Measurements from ENCODE around the gene RPS6KC1. TPM values are rescaled to one million over a fixed set of nuclear protein-coding genes. Genes with fewer than 3 reads are reported as not detected.
"Not testable (repeated sequence)": the region's sequence is repeated elsewhere in the genome, so short reads cannot be mapped to it uniquely, and the experiment has no call there.

RPS6KC1 gene
- total RNA-seq, 2 experiments from 2014 or later = 9.8 to 12.8 TPM

DNA sequence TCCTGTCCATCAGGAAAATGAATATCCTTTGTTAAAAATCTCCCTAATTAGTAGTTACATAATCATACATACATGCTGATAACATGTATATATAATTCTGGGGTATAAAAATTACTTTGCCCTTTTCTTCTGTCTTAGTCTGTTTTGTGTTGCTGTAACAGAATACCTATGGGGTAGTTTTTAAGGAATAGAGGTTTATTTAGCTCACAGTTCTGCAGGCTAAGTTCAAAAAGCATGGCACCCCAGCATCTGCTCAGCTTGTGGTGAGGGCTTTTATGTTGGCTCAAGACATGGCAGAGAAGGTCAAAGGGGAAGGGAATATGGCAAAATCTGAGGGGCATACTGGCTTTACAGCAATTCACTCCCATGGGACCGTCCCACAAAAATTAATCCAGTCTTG is 16.3 kb upstream of the RPS6KC1 start:
- CTCF ChIA-PET = interaction anchor here (0.6 kb wide), 1 partner anchor 36 kb away, joined by 4 read pairs; no protein-coding TSS in a partner anchor
- no peak overlapping the region for H3K27ac Mint-ChIP-seq
- no peaks in the 10 kb centered on the region for H3K9me3 Mint-ChIP-seq
- no peak for DNase-seq
- no peak overlapping the region for H3K4me3 Mint-ChIP-seq
- POLR2A ChIA-PET = no interaction called here
- no peaks in the 10 kb centered on the region for H3K4me1 Mint-ChIP-seq
- no peaks in the 10 kb centered on the region for H3K36me3 Mint-ChIP-seq (ENCODE audit: low read depth)
- H3K27me3 Mint-ChIP-seq = peaks cover 49% of the 10 kb centered on the region

DNA sequence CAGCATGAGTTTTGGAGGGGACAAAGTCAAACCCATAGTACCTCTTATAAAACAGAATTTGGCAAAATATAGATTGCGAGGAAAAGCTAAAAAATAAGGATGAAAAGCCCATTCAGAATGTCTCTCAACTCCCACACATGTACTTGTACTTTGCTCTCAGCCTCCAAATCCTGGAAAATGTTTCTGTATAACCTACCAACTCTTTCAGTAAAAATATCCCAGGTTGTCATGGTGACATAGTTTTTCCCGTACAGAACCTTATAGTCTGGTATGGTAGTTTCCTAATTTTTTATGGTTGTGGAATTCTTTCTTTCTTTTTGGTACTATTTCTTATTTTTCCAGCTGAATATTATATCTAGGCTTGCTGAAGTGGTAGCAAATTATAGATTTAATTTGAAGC is 15.5 kb upstream of the RPS6KC1 start:
- Mint-ChIP-seq H3K4me1 (no peaks in the 10 kb centered on the region), H3K9me3 (no peaks in the 10 kb centered on the region), H3K27ac (no peak overlapping the region), H3K36me3 (ENCODE audit: low read depth) (no peaks in the 10 kb centered on the region), H3K27me3 (peaks cover 44% of the 10 kb centered on the region), H3K4me3 (no peak overlapping the region)
- CTCF ChIA-PET = interaction anchor here (0.6 to 1.6 kb wide), 3 partner anchors 11 to 50 kb away, joined by 3 to 4 read pairs (median 4); no protein-coding TSS in a partner anchor
- no peak for DNase-seq
- POLR2A ChIA-PET = no interaction called here

DNA sequence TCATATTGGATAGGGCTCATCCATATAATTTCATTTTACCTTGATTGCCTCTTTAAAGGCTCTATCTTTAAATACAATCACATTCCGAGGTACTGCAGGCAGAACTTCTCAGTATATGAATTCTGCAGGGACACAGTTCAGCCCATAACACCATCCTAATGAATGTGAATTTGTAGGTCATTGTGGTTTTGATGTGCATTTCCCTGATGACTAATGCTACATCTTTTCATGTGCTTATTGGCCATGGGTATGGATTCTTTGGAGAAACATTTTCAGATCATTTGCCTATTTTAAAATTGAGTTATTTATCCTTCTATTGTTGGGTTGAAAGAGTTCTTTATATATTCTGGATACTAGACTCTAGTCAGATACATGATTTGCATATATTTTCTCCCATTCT is 9.6 kb upstream of the RPS6KC1 start:
- CTCF ChIA-PET = no interaction called here
- no peak for DNase-seq

DNA sequence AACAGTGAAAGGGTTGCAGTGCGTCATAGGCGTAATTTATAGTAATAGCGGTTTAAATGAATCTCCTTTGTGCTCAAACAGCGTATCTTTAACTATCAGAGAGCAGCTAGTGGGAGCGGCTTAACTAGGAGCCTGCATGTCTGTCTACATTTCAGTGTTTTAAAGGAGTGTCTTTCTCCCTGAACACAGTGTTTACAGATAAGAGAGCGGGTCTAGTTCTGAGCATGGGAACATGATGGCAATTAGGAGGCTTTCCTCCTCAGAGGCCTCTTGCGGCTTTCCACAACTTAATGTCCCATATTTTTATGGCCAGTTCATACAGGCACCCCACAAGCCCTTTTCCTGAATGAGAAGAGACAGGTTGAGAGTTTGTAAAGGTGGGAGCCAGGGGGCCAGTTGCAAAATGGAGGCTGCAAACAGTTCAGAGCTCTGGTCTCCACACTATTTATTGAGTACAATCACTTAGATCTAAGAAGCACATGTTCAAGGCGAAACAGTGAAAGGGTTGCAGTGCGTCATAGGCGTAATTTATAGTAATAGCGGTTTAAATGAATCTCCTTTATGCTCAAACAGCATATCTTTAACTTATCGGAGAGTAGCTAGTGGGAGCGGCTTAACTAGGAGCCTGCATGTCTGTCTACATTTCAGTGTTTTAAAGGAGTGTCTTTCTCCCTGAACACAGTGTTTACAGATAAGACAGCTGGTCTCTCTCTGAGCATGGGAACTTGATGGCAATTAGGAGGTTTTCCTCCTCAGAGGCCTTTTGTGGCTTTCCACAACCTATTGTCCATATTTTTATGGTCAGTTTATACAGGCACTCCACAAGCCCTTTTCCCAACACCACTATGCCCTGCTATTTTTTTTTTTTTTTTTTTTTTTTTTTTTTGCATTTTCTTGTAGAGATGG is 5.5 kb upstream of the RPS6KC1 start:
- peaks cover 15% of the 10 kb centered on the region for H3K4me1 Mint-ChIP-seq
- H3K27ac Mint-ChIP-seq; H3K36me3 Mint-ChIP-seq (ENCODE audit: low read depth); H3K27me3 Mint-ChIP-seq; DNase-seq; H3K4me3 Mint-ChIP-seq; POLR2A ChIA-PET; H3K9me3 Mint-ChIP-seq: not testable (repeated sequence)
- CTCF ChIA-PET = interaction anchor here (1.3 to 1.5 kb wide), 2 partner anchors 9 to 11 kb away, joined by 3 to 4 read pairs; no protein-coding TSS in a partner anchor

More for the DNA sequence above, 9.6 kb upstream of the RPS6KC1 start:
- Mint-ChIP-seq H3K27me3 (peaks cover 15% of the 10 kb centered on the region), H3K27ac (no peak overlapping the region), H3K36me3 (ENCODE audit: low read depth) (no peaks in the 10 kb centered on the region), H3K9me3 (no peaks in the 10 kb centered on the region), H3K4me1 (peaks cover 9% of the 10 kb centered on the region), H3K4me3 (no peak overlapping the region)
- POLR2A ChIA-PET = no interaction called here

DNA sequence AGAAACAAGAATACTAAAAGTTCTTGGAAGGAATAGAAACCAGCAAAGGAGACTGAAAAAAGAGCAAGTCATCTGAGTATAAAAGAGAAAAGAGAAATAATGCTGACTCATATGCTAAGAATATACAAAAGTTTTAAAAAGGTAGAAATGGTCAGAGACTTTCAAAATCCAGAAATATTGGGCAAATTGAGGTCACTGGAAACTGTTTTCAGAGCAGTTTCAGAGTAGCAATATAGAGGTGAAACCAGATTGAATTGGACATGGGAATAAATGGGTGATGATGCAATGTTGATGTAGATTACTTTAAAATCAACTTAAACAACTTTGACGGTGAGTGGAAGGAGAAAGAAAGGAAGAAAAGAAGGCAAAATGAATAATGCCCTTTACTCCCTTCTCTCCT is 1.8 kb upstream of the RPS6KC1 start:
- DNase-seq = no peak
- Mint-ChIP-seq H3K27ac (no peak overlapping the region), H3K36me3 (ENCODE audit: low read depth) (peaks cover 11% of the 10 kb centered on the region), H3K9me3 (peaks cover 11% of the 10 kb centered on the region), H3K4me3 (no peak overlapping the region), H3K27me3 (peaks cover 5% of the 10 kb centered on the region), H3K4me1 (peaks cover 24% of the 10 kb centered on the region)
- POLR2A ChIA-PET = no interaction called here
- CTCF ChIA-PET = no interaction called here

DNA sequence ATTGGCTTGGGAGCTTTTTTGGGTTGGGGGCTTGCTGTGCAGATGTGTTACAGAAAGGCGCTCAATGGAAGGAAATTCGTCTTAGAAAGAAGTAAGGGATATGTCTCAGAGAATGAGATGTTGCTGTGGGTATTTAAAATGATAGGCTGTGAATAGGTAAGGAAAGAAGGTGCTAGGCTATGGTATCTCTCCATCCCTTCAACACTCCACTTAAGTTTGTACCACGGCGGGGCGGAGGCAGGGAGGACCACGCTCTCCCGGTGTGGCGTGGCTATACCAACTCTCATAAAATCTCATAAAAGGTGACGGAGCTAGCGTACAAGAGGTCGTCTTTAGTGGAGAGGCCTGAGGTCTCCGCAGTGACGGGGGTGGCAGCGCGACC is 305 bp upstream of the RPS6KC1 start:
- peaks cover 14% of the 10 kb centered on the region for H3K36me3 Mint-ChIP-seq (ENCODE audit: low read depth)
- peaks cover 28% of the 10 kb centered on the region for H3K4me1 Mint-ChIP-seq
- H3K27me3 Mint-ChIP-seq = peaks cover 5% of the 10 kb centered on the region
- POLR2A ChIA-PET = no interaction called here
- H3K27ac Mint-ChIP-seq = peak overlapping the region; percentile 93
- no peak for DNase-seq
- peak overlapping the region; percentile 86 for H3K4me3 Mint-ChIP-seq
- H3K9me3 Mint-ChIP-seq = peaks cover 11% of the 10 kb centered on the region
- CTCF ChIA-PET = interaction anchor here (0.9 to 1.4 kb wide), 3 partner anchors 11 to 32 kb away, joined by 3 read pairs; no protein-coding TSS in a partner anchor

DNA sequence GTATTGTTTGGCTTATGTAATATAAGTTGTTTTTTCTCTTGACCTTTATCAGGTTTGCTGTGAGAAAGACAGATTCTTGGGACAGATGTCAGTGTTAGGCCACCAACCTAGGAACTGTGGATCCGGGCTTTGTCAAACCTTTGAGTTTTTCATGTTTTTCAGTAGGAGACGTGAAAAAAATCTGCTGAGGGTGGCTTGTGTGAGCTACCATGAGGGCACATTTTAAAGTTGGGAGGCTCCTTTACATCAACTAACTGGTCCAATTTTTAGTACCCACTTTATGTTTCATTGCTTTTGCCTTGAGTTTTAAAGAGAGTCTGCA is 801 bp downstream of the RPS6KC1 start:
- Mint-ChIP-seq H3K4me1 (peaks cover 28% of the 10 kb centered on the region), H3K27ac (peak overlapping the region; percentile 93), H3K4me3 (peak overlapping the region; percentile 86), H3K9me3 (peaks cover 11% of the 10 kb centered on the region), H3K36me3 (ENCODE audit: low read depth) (peaks cover 16% of the 10 kb centered on the region), H3K27me3 (peaks cover 5% of the 10 kb centered on the region)
- ChIA-PET CTCF (no interaction called here), POLR2A (no interaction called here)
- no peak for DNase-seq

DNA sequence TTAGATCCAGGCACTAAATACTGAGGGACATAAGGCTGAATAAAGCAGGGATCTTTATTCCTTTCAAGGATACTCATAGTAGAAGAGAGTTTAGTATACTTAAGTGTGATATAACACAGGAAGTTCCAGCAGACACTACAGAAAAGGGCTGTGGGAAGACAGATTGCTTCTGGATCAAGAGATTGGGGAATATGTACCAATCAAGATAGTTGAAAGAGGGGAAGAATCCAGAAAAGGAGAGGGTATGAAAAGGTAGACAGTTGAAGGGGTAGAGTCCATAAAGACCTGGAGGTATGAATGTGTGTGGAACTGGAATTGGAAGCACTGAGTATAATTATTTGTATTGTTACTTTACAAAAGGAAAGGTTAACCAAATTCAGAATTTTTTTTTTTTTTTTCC is 2.4 kb downstream of the RPS6KC1 start:
- CTCF ChIA-PET = no interaction called here
- no peak for DNase-seq
- peaks cover 16% of the 10 kb centered on the region for H3K36me3 Mint-ChIP-seq (ENCODE audit: low read depth)
- peaks cover 5% of the 10 kb centered on the region for H3K27me3 Mint-ChIP-seq
- H3K27ac Mint-ChIP-seq = no peak overlapping the region
- POLR2A ChIA-PET = no interaction called here
- H3K4me1 Mint-ChIP-seq = peaks cover 28% of the 10 kb centered on the region
- peaks cover 11% of the 10 kb centered on the region for H3K9me3 Mint-ChIP-seq
- no peak overlapping the region for H3K4me3 Mint-ChIP-seq

DNA sequence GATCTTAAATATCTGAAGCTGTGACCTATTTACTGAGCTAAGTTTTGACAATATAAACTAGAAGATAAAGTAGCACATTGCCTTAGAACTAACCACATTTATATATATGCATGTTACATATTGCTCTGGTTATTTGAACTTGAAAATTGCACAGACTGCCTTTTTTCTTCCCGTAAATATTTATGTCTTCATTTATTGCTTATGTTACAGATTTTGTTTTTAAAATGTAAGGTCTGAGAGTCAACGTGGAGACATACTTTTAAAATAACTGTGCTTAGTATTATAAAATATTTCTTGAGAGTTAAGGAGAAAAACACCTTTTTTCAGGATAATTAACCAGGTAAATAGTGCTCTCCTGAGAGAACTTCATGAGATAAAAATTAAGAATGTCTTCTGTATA is 3.1 kb downstream of the RPS6KC1 start:
- CTCF ChIA-PET = no interaction called here
- H3K9me3 Mint-ChIP-seq = peaks cover 11% of the 10 kb centered on the region

DNA sequence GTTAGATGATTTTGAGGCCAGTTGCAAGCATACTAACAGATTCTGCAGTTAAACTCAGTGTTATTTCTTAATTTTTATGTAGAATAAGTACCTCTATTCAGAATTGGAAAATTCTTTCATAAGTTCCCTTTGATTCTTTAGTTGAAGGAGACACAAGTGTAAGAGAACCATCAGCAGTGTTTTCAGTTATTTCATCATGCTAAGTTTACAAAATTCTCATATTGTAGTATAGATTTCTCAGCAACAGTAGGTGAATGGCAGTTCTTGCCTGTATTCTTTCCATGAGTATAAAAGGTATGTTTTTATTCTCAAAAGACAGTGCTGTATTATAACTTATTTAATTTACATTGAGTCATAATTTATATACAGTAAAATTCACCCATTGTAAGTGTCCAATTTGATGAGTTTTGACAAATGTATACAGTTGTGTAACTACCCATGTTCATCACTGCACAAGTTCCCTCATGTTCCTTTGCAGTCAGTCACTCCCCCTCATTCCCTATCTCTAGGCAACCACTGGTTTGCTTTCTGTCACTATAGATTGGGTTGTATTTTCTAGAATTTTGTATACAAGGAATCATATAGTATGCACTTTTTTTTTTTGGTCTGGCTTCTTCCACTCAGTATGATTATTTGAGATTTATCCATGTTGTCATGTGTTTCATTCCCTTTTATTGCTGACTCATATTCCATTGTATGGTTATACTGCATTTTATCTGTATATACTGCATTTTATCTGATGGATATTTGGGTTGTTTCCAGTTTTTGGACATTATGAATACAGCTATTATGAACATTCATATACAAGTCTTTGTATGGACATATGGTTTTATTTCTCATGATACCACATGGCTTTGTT is 3.9 kb downstream of the RPS6KC1 start:
- Mint-ChIP-seq H3K36me3 (ENCODE audit: low read depth) (peaks cover 18% of the 10 kb centered on the region), H3K4me3 (no peak overlapping the region), H3K4me1 (peaks cover 29% of the 10 kb centered on the region), H3K27me3 (no peaks in the 10 kb centered on the region), H3K9me3 (peaks cover 11% of the 10 kb centered on the region), H3K27ac (no peak overlapping the region)
- POLR2A ChIA-PET = no interaction called here
- CTCF ChIA-PET = interaction anchor here (0.6 to 1.4 kb wide), 2 partner anchors 15 to 350 kb away, joined by 3 read pairs; no protein-coding TSS in a partner anchor
- no peak for DNase-seq

More for the DNA sequence above, 3.1 kb downstream of the RPS6KC1 start:
- POLR2A ChIA-PET = no interaction called here
- peaks cover 2% of the 10 kb centered on the region for H3K27me3 Mint-ChIP-seq
- H3K36me3 Mint-ChIP-seq (ENCODE audit: low read depth) = peaks cover 17% of the 10 kb centered on the region
- no peak overlapping the region for H3K4me3 Mint-ChIP-seq
- no peak overlapping the region for H3K27ac Mint-ChIP-seq
- DNase-seq = no peak
- H3K4me1 Mint-ChIP-seq = peaks cover 28% of the 10 kb centered on the region

DNA sequence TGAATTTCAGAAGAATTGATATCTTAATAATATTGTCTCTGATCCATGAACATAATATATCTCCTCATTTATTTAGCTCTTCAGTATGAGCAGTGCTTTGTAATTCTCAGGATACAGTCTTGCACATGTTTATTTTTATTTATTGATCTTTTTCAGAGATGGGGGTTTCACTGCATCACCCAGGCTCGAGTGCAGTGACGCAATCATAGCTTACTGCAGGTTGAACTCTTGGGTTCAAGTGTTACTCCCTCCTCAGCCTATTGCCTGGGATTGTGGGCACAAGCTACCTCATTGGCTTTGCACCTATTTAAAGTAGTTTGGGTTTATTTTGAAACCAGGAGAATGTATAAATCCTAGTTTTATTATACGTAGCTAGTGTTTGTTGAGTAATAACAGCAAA is 4.7 kb downstream of the RPS6KC1 start:
- no peak overlapping the region for H3K4me3 Mint-ChIP-seq
- no peak for DNase-seq
- H3K9me3 Mint-ChIP-seq = peaks cover 3% of the 10 kb centered on the region
- H3K4me1 Mint-ChIP-seq = peaks cover 21% of the 10 kb centered on the region
- H3K27ac Mint-ChIP-seq = no peak overlapping the region
- ChIA-PET POLR2A (no interaction called here), CTCF (interaction anchor here (0.6 to 1.5 kb wide), 3 partner anchors 10 to 351 kb away, joined by 3 read pairs; no protein-coding TSS in a partner anchor)
- no peaks in the 10 kb centered on the region for H3K27me3 Mint-ChIP-seq
- peaks cover 11% of the 10 kb centered on the region for H3K36me3 Mint-ChIP-seq (ENCODE audit: low read depth)

DNA sequence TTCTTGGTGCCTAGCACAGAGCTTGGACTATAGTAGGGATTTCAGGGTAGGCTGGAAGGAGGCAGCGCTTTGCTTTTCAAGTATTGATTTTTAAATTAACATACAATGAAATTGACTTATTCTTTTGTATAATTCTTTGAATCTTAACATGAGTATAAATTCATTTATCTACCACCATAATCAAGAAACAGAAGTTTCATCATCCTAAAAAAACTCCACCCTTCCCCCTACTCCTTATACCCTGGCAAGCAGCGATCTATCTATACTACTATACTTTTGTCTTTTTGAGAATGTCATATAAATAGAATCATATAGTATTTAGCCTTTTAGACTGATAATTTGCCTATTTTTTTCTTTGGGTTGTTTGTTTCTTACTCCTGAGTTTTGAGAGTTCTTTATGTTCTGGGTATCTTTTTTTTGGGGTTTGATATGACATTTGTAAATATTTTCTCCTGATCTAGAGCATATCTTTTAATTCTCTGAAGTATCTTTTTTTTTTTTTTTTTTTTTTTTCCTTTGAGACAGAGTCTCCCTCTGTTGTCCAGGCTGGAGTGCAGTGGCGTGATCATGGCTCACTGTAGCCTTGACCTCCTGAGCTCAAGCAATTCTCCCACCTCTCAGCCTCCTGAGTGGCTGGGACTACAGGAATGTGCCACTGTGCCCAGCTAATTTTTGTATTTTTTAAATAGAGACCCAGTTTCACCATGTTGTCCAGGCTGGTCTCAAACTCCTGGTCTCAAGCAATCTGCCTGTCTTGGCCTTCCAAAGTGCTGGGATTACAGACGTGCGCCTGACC is 6.4 kb downstream of the RPS6KC1 start:
- Mint-ChIP-seq H3K36me3 (ENCODE audit: low read depth) (peaks cover 12% of the 10 kb centered on the region), H3K27ac (no peak overlapping the region), H3K4me3 (no peak overlapping the region), H3K9me3 (peaks cover 2% of the 10 kb centered on the region), H3K4me1 (peaks cover 14% of the 10 kb centered on the region), H3K27me3 (no peaks in the 10 kb centered on the region)
- CTCF ChIA-PET = no interaction called here
- POLR2A ChIA-PET = no interaction called here
- no peak for DNase-seq

Measured in activated CD4-positive, alpha-beta T cell treated with anti-CD3 and anti-CD28 coated beads, Interleukin-2, amount 10 ng/mL, durations not matched to agents 7 days and 5 days (primary cell).